Suprapubic skin (tissue), 4 donors: Measurements from ENCODE around the gene GNB2. TPM values are rescaled to one million over a fixed set of nuclear protein-coding genes. Genes with fewer than 3 reads are reported as not detected.

ENCODE experiments used
- DNase-seq, 2 donors: peaks; one replicate each; pipeline ENCODE4 v3.0.0-alpha.2; 2019; ENCODE audit warnings: low spot score in 2 of 2
- H3K27ac ChIP-seq: fragments of 200-600 bp; sonication (generic); one replicate; pipeline ENCODE4 v1.5.1; 2019
- H3K27me3 ChIP-seq: fragments of 200-600 bp; sonication (generic); one replicate; pipeline ENCODE4 v1.5.1; 2019
- H3K36me3 ChIP-seq: fragments of 200-600 bp; sonication (generic); one replicate; pipeline ENCODE4 v1.5.1; 2019
- H3K4me1 ChIP-seq: fragments of 200-600 bp; sonication (generic); one replicate; pipeline ENCODE4 v1.5.1; 2019
- H3K4me3 ChIP-seq: fragments of 200-600 bp; sonication (generic); one replicate; pipeline ENCODE4 v1.5.1; 2019; ENCODE audit warnings: mild to moderate bottlenecking
- H3K9me3 ChIP-seq: fragments of 200-600 bp; sonication (generic); one replicate; pipeline ENCODE4 v1.5.1; 2019
- CTCF ChIP-seq, 2 donors: fragments of 200-600 bp in 1 of 2; fragments of 450-650 bp in 1 of 2; sonication (generic) in 1 of 2; IDR thresholded peaks; one replicate each; pipeline ENCODE4 v1.5.1; 2016 to 2019; ENCODE audit warnings: antibody characterized with exemption in 2 of 2, mild to moderate bottlenecking in 1 of 2, moderate library complexity in 1 of 2
- EP300 ChIP-seq: sonication (generic); formaldehyde crosslinking; IDR thresholded peaks from one replicate; pipeline ENCODE4 v1.6.1; 2017; ENCODE audit warnings: antibody characterized with exemption
- POLR2A ChIP-seq, 2 donors: fragments of 450-650 bp; IDR thresholded peaks; one replicate each; pipeline ENCODE4 v1.6.1; 2017; ENCODE audit warnings: antibody characterized with exemption in 2 of 2, mild to moderate bottlenecking in 2 of 2, moderate library complexity in 2 of 2
- POLR2AphosphoS5 ChIP-seq, 3 donors: sonication (generic); formaldehyde crosslinking; IDR thresholded peaks; one replicate each; pipeline ENCODE4 v1.6.1; 2017; ENCODE audit warnings: antibody characterized with exemption in 3 of 3
- WGBS: methylation state at CpG from one replicate; pipeline ENCODE4 v1.1.5; 2018; 5-methylcytosine and 5-hydroxymethylcytosine counted together
- total RNA-seq, 4 donors: library from RNA; depleted of rRNA; stranded (reverse); fragments of >200 nt; gene quantifications; one replicate each; pipeline ENCODE4 v1.1.0, GENCODE V29; 2016

Gene GNB2
- total RNA-seq, 4 donors from 2014 or later: 228 to 311 (median 300) TPM

GRCh38 chr7:100691676-100692577 lies 18.4 kb downstream of the GNB2 start:
- Histone ChIP-seq H3K27me3 (no peaks in the 10 kb centered on the region), H3K27ac (no peak overlapping the region), H3K36me3 (peaks cover 23% of the 10 kb centered on the region), H3K4me3 (peak overlapping the region; percentile 96), H3K9me3 (no peaks in the 10 kb centered on the region), H3K4me1 (peaks cover 46% of the 10 kb centered on the region)
- DNase-seq: peak in 1 of 2 donors; percentile 85
- TF ChIP-seq EP300: no peak
- peak; percentile 74 to 96 for TF ChIP-seq CTCF (IDR thresholded peaks at IDR 0.05)
- TF ChIP-seq POLR2AphosphoS5 (IDR thresholded peaks at IDR 0.05): no peak
- no peak for TF ChIP-seq POLR2A (IDR thresholded peaks at IDR 0.05)
- 20% methylated on average over 28 of the region's 28 CpGs for WGBS

GRCh38 chr7:100692578-100692961 lies 19.0 kb downstream of the GNB2 start:
- TF ChIP-seq CTCF (IDR thresholded peaks at IDR 0.05) (no peak), EP300 (no peak), POLR2A (IDR thresholded peaks at IDR 0.05) (no peak), POLR2AphosphoS5 (IDR thresholded peaks at IDR 0.05) (no peak)
- 46% methylated on average over 6 of the region's 6 CpGs for WGBS
- peaks cover 46% of the 10 kb centered on the region for H3K4me1 ChIP-seq
- H3K9me3 ChIP-seq: no peaks in the 10 kb centered on the region
- no peak overlapping the region for H3K27ac ChIP-seq
- H3K4me3 ChIP-seq: peak overlapping the region; percentile 96
- peaks cover 17% of the 10 kb centered on the region for H3K36me3 ChIP-seq
- H3K27me3 ChIP-seq: no peaks in the 10 kb centered on the region
- DNase-seq: no peak

- Histone ChIP-seq H3K27me3 (no peaks in the 10 kb centered on the region), H3K27ac (peak overlapping the region; percentile 91), H3K4me3 (peak overlapping the region; percentile 96), H3K36me3 (peaks cover 8% of the 10 kb centered on the region), H3K4me1 (peaks cover 46% of the 10 kb centered on the region), H3K9me3 (no peaks in the 10 kb centered on the region)
- WGBS: 2% methylated on average over 15 of the region's 81 CpGs
- TF ChIP-seq CTCF (IDR thresholded peaks at IDR 0.05) (no peak), POLR2AphosphoS5 (IDR thresholded peaks at IDR 0.05) (no peak), POLR2A (IDR thresholded peaks at IDR 0.05) (no peak), EP300 (no peak)
- no peak for DNase-seq
These were observed 20.0 kb downstream of the GNB2 start for GRCh38 chr7:100693312-100694097.

- DNase-seq: peak in 1 of 2 donors; percentile 86
- peaks cover 2% of the 10 kb centered on the region for H3K36me3 ChIP-seq
- peaks cover 40% of the 10 kb centered on the region for H3K4me1 ChIP-seq
- peak within 1 kb of the TSS; percentile 91 for H3K27ac ChIP-seq
- TF ChIP-seq CTCF (IDR thresholded peaks at IDR 0.05) (no peak), POLR2AphosphoS5 (IDR thresholded peaks at IDR 0.05) (no peak), EP300 (no peak), POLR2A (IDR thresholded peaks at IDR 0.05) (no peak)
- 3% methylated on average over 10 of the region's 102 CpGs for WGBS
- peak within 1 kb of the TSS; percentile 96 for H3K4me3 ChIP-seq
- no peaks in the 10 kb centered on the region for H3K9me3 ChIP-seq
- no peaks in the 10 kb centered on the region for H3K27me3 ChIP-seq
These were observed 20.7 kb downstream of the GNB2 start, which contains the start of gene GIGYF1 for GRCh38 chr7:100694098-100694745. GIGYF1 (minus strand) TSS chr7:100694250; CDS start chr7:100688238, 6,012 bp downstream.
